Sigmoid colon (tissue), 7 donors: ENCODE data around the gene RILP. TPM values are rescaled to one million over a fixed set of nuclear protein-coding genes. Genes with fewer than 3 reads are reported as not detected.
A peak's percentile ranks its signal among the peaks of the same experiment; 100 is the strongest.
"Not testable (repeated sequence)": the region's sequence is repeated elsewhere in the genome, so short reads cannot be mapped to it uniquely, and the experiment has no call there.

Experiments used
- DNase-seq: peaks from one replicate; pipeline ENCODE4 v3.0.0-alpha.2; 2019
- H3K27ac ChIP-seq, 4 donors: fragments of 200-600 bp; sonication (generic); one replicate each; pipeline ENCODE4 v1.5.1; 2016 to 2019; ENCODE audit warnings: mild to moderate bottlenecking in 1 of 4
- H3K27me3 ChIP-seq, 3 donors: fragments of 200-600 bp; sonication (generic); one replicate each; pipeline ENCODE4 v1.5.1; 2019; ENCODE audit warnings: mild to moderate bottlenecking in 1 of 3
- H3K36me3 ChIP-seq, 4 donors: fragments of 200-600 bp; sonication (generic); one replicate each; pipeline ENCODE4 v1.5.1; 2016 to 2019
- H3K4me1 ChIP-seq, 4 donors: fragments of 200-600 bp; sonication (generic); one replicate each; pipeline ENCODE4 v1.5.1; 2017 to 2019
- H3K4me3 ChIP-seq, 4 donors: fragments of 200-600 bp; sonication (generic); one replicate each; pipeline ENCODE4 v1.5.1; 2017 to 2019; ENCODE audit warnings: mild to moderate bottlenecking in 2 of 4, moderate library complexity in 1 of 4
- H3K9me3 ChIP-seq, 4 donors: fragments of 200-600 bp in 3 of 4; sonication (generic) in 3 of 4; one replicate each; pipeline versions ENCODE4 v1.5.1 to v1.6.1; 2013 to 2019
- CTCF ChIP-seq, 4 experiments: fragments of 450-650 bp in 3 of 4; fragments of 200-600 bp in 1 of 4; IDR thresholded peaks; one replicate each; pipeline ENCODE4 v1.5.1; 2016 to 2019; ENCODE audit warnings: antibody characterized with exemption in 4 of 4, mild to moderate bottlenecking in 3 of 4, moderate library complexity in 2 of 4
- EP300 ChIP-seq, 4 donors: sonication (generic); formaldehyde crosslinking; IDR thresholded peaks; one replicate each; pipeline ENCODE4 v1.6.1; 2017; ENCODE audit warnings: antibody characterized with exemption in 4 of 4
- POLR2A ChIP-seq, 2 donors: fragments of 450-650 bp; IDR thresholded peaks; one replicate each; pipeline ENCODE4 v1.6.1; 2016; ENCODE audit warnings: antibody characterized with exemption in 2 of 2, mild to moderate bottlenecking in 2 of 2, moderate library complexity in 2 of 2
- POLR2AphosphoS5 ChIP-seq, 4 donors: sonication (generic); formaldehyde crosslinking; IDR thresholded peaks; one replicate each; pipeline ENCODE4 v1.6.1; 2017; ENCODE audit warnings: antibody characterized with exemption in 4 of 4
- WGBS, 2 donors: extraction: QIAGEN DNeasy Blood & Tissue Kit; methylation state at CpG; one replicate each; pipeline ENCODE4 v1.1.7; 2013; 5-methylcytosine and 5-hydroxymethylcytosine counted together
- intact Hi-C: fragments of 100-400 bp; cut with DNase I; formaldehyde crosslinking; loops from one replicate; pipeline ENCODE4 v1.15.1; 2023
- polyA plus RNA-seq, 3 donors: library from polyadenylated mRNA; stranded (reverse); fragments of 200-250 nt; gene quantifications; one replicate each; pipeline ENCODE4 v1.2.3, GENCODE V29; 2013
- total RNA-seq, 4 donors: library from RNA; depleted of rRNA; stranded (reverse); fragments of >200 nt; gene quantifications; one replicate each; pipeline ENCODE4 v1.1.0, GENCODE V29; 2016
- donor health status: healthy with polysubstance abuse.
- donor health status: Bipolar disorder and iron deficiency.
- donor health status: healthy.

RILP gene
- total and polyA plus RNA-seq, 7 donors: 13.6 to 40.5 (median 28.5) TPM

DNA sequence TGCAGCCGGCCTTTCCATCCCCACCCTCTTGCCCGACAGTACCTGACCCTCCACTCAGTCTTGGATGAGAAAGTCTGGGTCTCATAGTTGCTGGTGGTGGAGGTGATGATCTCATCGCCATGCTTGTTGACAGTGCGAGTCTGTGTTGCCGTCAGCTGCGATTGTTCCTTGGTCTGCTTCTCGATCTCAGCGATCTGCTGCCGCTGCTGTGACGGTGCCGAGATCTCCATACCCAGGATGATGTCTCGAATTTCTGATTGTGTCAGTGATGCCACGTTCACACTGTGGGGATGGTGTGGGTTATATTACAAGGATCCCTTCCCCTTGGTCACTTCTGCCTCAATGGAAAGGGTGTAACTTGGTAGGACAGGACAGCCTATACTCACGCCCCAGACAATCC lies 4.1 kb upstream of the RILP start:
- intact Hi-C loops: no loop called here
- H3K4me1 ChIP-seq: peaks cover 0 to 16% (median 12%) of the 10 kb centered on the region in 4 donors
- no peak for DNase-seq
- peak overlapping the region in 1 of 4 donors; percentile 4 for H3K27ac ChIP-seq
- no peaks in the 10 kb centered on the region for H3K9me3 ChIP-seq
- whole genome bisulfite sequencing, 2 donors: 95 to 96% methylated on average over 14 of the region's 14 CpGs
- peaks cover 76 to 86% (median 83%) of the 10 kb centered on the region in 4 donors for H3K36me3 ChIP-seq
- H3K4me3 ChIP-seq: no peak overlapping the region
- TF ChIP-seq CTCF (IDR thresholded peaks at IDR 0.05) (no peak), POLR2A (IDR thresholded peaks at IDR 0.05) (no peak), POLR2AphosphoS5 (IDR thresholded peaks at IDR 0.05) (no peak), EP300 (IDR thresholded peaks at IDR 0.05) (no peak)
- no peaks in the 10 kb centered on the region for H3K27me3 ChIP-seq

DNA sequence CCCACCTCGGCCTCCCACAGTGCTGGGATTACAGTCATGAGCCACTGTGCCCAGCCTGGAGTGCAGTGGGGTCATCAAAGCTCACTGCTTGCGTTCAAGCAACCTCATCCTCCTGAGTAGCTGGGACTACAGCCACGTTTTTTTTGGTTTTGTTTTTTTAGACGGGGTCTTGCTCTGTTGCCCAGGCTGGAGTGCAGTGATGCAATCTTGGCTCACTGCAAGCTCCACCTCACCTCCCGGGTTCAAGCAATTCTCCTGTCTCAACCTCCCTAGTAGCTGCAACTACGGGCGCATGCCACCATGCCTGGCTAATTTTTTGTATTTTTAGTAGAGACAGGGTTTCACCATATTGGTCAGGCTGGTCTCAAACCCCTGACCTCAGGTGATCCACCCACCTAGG lies 3.1 kb upstream of the RILP start:
- H3K27me3 ChIP-seq, H3K4me3 ChIP-seq, H3K9me3 ChIP-seq, intact Hi-C loops, DNase-seq: not testable (repeated sequence)
- WGBS, 2 donors: 90 to 92% methylated on average over 7 of the region's 7 CpGs
- H3K27ac ChIP-seq: peak overlapping the region in 1 of 4 donors; percentile 5
- H3K4me1 ChIP-seq: peaks cover 0 to 25% (median 21%) of the 10 kb centered on the region in 4 donors
- H3K36me3 ChIP-seq: peaks cover 66 to 77% (median 74%) of the 10 kb centered on the region in 4 donors

DNA sequence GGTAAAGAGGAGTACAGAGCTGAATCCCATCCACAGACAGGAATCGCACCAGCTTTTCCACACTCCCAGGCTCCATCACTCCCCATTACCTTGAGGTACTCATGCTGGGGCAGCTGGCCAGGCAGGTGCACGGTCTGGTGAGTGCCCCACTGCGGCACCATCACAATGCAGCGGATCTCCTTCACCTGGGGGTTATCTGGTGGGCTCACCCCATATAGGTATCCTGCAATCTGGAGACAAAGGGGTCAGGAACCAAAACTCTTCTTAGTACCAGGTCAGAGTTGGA lies 1.8 kb upstream of the RILP start:
- Histone ChIP-seq H3K36me3 (peaks cover 60 to 64% (median 62%) of the 10 kb centered on the region in 4 donors), H3K4me1 (peaks cover 0 to 38% (median 33%) of the 10 kb centered on the region in 4 donors), H3K27me3 (no peaks in the 10 kb centered on the region), H3K4me3 (no peak overlapping the region), H3K27ac (peak overlapping the region in 2 of 4 donors; percentile 100), H3K9me3 (no peaks in the 10 kb centered on the region)
- 78 to 94% methylated on average over 4 of the region's 4 CpGs for WGBS, 2 donors
- no peak for DNase-seq
- intact Hi-C loops: no loop called here
- TF ChIP-seq EP300 (IDR thresholded peaks at IDR 0.05) (no peak), CTCF (IDR thresholded peaks at IDR 0.05) (no peak), POLR2A (IDR thresholded peaks at IDR 0.05) (no peak), POLR2AphosphoS5 (IDR thresholded peaks at IDR 0.05) (no peak)

DNA sequence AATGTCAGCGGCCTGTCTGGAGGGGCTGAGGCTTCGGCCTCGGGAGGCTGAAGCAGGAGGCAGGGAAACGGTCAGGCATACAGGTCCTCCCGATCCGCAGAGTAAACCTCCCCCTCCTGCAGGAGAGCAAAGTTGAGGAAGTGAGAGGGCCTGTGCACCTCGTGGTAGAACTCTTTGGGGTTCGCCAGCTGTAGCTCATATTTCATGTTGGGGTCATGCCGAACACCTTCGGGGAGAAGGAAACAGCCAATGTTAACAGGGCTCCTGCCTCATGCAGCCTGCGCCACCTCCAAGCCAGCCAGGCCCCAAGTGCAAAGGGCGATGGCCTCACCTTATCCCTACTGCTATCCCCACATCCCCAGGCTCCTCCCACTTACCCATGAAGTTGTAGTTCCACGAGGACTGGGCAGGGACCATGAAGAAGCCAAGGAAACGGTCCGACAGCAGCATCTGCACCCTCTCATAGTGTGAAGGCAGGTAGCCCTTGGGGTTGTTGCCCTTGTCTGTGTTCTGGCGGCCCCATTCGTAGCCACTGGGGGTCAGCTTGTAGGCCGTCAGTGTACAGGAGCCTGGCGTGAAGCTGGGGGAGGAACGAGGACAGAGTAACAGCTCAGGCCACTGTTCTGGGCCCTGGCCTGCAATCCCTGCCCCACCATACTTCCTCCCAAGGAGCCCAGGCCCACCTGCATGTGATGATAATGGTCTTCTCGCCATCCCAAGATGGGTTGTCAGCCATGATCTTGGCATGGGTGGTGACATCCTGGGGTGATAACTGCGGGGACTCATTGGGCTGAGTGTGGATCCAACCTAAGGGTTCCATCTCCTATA lies 1.3 kb upstream of the RILP start:
- intact Hi-C loops: no loop called here
- Histone ChIP-seq H3K27ac (peak overlapping the region; percentile 100), H3K36me3 (peaks cover 55 to 58% (median 57%) of the 10 kb centered on the region in 4 donors), H3K9me3 (no peaks in the 10 kb centered on the region), H3K4me3 (no peak overlapping the region), H3K27me3 (no peaks in the 10 kb centered on the region), H3K4me1 (peaks cover 0 to 42% (median 37%) of the 10 kb centered on the region in 4 donors)
- WGBS, 2 donors: 49 to 74% methylated on average over 22 of the region's 22 CpGs
- no peak for DNase-seq
- TF ChIP-seq EP300 (IDR thresholded peaks at IDR 0.05) (no peak), POLR2AphosphoS5 (IDR thresholded peaks at IDR 0.05) (no peak), POLR2A (IDR thresholded peaks at IDR 0.05) (no peak), CTCF (IDR thresholded peaks at IDR 0.05) (no peak)

DNA sequence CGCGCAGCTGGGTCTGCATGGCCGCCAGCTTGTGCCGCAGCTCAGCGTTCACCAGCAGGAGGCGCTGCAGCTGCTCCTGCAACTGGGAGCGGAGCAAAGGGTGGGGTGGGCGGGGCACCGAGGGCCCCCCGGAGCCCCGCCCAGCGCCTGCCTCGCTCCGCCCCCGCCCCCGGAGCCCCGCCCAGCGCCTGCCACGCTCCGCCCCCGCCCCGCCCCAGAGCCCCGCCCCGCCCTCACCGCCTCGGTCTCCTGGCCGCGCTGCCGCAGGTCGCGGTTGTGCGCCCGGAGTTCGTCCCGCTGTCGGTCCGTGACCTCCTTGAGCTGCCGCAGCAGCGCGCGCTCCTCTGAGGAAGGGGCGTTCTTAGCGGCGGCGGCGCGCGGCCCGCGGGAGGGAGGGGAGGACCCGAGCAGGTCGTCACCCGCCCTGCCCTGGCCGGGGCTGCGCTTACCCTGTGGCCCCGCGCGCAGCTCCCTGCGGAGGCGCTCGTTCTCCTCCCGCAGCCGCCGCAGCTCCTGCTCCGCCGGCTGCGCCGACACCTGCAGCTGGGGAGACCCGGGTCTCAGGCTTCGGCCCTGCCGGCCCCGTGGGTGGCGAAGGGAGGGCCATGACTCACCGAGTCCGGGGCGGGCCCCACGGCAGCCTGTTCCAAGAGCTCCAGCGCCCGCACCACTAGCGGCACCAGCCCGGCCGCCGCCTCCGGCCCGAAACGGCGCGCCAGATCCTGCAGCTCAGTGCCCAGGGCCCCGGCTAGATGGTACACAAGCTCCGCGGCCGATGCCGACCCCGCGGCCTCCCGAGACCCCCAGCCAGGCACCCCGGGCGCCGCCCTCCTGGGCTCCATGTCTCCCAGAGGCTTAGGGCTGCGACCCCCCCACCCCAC lies 463 bp downstream of the RILP start:
- WGBS, 2 donors: 0 to 1% methylated on average over 100 of the region's 100 CpGs
- H3K36me3 ChIP-seq: peaks cover 37 to 41% (median 39%) of the 10 kb centered on the region in 4 donors
- H3K27ac ChIP-seq: peak overlapping the region; percentile 100
- TF ChIP-seq POLR2AphosphoS5 (IDR thresholded peaks at IDR 0.05) (peak; percentile 67 to 90 (median 80)), POLR2A (IDR thresholded peaks at IDR 0.05) (peak in 1 of 2 donors; percentile 45), CTCF (IDR thresholded peaks at IDR 0.05) (peak in 2 of 4 experiments; percentile 46 to 94), EP300 (IDR thresholded peaks at IDR 0.05) (no peak)
- H3K27me3 ChIP-seq: no peaks in the 10 kb centered on the region
- no peaks in the 10 kb centered on the region for H3K9me3 ChIP-seq
- peak; percentile 97 for DNase-seq
- peak overlapping the region; percentile 58 to 89 (median 84) for H3K4me3 ChIP-seq
- intact Hi-C loops: loop anchor here (1.0 to 5.0 kb wide), 5 partner anchors 35 to 382 kb away; partner anchors contain the start of gene PRPF8
- peaks cover 0 to 46% (median 40%) of the 10 kb centered on the region in 4 donors for H3K4me1 ChIP-seq
